Mucosa of gallbladder (tissue), 1 donor: ENCODE measurements around the gene MYO3B. TPM values are rescaled to one million over a fixed set of nuclear protein-coding genes. Genes with fewer than 3 reads are reported as not detected.

Source experiments
- DNase-seq: peaks from one replicate; pipeline ENCODE4 v3.0.0-alpha.2; 2020; ENCODE audit warnings: low spot score
- total RNA-seq: library from RNA; stranded (reverse); gene quantifications from one replicate; pipeline ENCODE4 v1.2.1, GENCODE V29; 2021
- donor health status: DM: no; HTN: no; CAD: no.

The MYO3B gene
- total RNA-seq, 1 donor from 2014 or later = 0.23 TPM

DNA sequence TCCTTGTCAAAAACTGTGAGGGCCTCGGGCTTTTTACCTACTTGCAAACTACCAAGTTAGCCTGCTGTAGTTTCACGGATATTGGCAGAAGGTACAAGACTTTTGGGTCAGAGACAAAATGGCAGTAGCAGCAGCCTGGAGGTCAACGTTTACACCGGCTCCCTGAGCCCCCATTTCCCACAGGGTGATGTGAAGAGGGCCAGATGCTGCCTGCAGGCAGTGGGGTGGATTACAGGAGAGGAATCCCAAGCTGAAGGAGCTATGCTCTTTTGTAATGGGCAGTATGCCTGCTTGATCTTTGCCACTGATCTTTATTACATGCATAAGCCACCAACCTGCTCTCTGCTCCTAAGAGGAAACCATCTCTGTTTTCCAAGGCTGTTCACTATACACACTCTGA is 507.6 kb downstream of the MYO3B start:
- no peak for DNase-seq

DNA sequence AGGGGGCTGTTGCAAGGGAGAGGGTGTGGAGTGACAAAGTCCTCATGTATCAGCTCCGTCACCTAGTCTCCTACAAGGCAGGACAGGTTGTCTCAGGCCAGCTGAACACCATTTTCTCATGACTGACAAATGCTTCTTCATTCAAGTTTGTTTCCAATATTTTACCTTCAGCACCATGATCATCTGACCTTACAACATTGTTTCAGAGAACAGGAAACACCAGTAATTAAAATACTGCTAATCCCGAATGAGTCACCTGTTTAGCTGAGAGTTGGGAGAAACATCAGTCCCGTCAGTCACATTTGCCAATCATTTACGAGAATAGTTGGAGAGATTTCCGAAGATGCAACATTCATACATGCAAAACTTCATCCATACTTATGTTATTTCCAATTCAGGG is 511.5 kb downstream of the MYO3B start:
- no peak for DNase-seq

DNA sequence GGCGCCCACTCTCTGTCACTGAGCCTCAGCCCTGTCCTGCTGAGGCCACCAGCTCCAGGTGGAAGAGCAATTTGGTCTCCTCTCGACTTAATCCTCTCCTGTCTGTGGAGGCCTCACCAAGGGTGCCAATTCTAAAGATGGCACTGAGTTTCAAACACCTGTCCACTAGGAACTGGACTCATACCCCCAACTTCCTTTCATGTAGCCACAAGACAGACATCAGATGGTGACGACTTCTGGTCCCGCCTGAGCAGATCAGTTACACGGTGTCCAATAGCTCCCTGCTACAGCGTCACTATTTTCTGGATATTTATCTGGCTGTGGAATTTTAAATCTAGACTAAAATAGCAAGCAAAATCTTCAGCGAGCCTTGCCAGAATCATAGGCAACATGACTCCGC is 512.7 kb downstream of the MYO3B start:
- no peak for DNase-seq

DNA sequence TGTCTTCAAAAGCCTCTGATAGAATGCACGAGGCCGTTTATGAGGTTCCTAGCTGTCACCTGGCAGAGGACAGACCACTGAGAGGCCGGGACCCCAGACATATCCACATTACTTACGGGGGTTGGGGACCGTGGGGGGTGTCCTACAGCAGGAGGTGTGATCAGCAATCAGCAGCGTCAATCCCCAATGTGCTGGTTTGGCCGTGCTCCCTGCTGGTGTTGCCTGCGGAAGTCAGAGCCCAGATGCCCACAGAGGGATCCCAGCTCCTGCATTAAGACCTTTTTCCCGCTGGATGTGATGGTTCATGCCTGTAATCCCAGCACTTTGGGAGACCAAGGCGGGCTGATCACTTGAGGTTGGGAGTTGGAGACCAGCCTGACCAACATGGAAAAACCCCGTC is 516.4 kb downstream of the MYO3B start:
- no peak for DNase-seq

DNA sequence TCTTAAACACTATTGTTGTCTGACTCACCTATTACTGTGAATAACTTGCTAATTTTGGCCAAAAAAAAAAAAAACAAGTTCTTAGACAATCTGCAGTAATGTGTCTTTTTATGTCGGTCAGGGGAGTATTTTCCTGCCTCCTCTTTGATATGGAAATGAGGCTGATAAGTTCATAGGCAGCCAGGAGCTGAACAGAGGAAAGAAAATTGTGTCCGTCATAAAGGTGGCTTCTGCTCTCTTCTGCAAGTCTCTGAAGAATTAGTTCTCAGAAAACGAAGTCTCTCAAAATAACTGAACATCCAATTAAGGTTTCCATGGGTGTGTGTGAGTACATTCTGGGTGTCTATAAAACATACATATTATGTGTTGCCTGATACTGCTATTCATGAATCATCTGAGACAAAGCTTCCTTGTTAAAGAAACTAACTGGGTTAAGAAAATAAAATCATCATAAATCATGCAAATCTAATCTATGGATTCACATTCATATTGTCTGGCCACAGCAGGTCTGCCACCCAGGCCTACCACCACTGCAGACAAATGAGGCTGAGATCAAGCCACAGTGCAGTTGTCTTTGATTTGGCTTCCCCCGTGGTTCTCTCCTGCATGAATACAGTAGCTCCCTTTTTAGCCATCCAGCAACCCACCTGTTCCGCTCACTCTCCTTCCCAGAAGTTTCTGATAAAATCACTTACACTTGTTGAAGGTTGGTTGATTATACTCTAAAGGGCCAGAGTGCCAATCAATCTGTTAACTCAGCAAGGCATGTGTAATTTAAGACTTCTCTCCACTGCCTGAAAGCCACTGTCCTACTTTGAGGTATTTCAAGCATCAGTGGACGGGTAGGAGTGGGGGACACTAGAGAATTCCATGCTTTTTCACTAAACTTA is 517.8 kb downstream of the MYO3B start:
- DNase-seq = no peak

DNA sequence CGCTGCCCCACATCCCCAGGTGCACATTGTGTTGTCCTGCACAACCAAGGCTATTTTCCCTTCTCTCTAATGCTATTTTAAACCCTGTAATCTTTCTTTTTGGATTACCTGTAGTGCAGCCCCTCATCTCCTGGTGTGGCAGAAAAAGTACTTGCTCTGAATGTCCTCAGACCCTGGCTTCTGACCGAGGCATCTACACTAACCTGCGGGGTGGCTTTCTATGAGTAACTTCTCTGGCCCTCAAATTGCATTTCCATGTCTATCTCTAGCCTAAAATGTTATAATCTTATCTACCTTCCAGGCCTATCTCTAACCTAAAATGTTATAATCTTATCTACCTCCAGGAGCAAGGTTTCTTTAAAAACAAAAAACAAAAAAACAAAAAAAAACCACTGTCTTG is 519.0 kb downstream of the MYO3B start:
- no peak for DNase-seq

DNA sequence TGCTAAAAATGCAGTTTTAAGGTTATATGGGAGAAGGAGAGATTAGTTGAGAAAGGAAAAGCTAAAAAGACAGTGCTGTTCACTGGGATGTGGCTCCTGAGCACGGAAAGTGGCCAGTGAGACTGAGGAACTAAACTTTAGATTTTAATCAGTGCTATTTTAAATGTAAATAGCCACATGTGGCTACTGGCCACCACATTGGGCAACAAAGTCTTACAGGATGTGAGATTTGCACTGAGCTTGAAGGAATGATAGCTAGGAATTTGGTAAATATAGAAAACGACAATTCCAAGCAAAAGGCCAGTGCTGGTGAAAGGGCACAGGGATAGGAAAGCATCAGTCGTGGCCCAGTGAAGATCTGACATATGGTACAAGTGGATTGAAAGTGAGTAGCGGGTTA is 523.1 kb downstream of the MYO3B start:
- no peak for DNase-seq

DNA sequence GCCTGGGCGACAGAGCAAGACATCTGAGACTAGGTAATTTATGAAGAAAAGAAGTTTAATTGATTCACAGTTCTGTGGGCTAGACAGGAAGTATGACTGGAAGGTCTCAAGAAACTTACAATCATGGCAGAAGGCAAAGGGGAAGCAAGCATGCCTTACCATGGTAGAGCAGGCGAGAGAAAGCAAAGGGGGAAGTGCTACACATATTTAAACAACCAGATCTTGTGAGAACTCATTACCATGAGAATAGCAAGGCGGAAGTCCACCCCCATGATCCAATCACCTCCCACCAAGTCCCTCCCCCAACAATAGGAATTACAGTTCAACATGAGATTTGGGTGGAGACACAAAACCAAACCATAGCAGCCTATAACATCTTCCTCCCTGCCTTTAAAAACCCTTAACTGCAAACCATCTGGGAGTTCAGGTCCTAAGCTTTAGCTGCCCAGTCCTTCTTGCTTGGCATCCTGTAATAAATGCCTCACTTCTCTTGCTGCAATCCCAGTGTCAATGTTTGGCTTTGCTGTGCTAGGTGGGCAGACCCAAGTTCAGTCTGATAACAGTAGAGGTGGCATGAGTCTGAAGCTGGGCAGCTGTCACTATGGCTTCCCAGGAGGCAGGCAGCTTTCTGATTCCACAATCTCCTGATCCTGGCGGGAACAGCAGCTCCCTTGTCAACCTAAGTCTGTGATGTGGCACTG is 526.0 kb downstream of the MYO3B start:
- no peak for DNase-seq
